Aorta (tissue), 5 donors: ENCODE measurements around the gene ETV3. TPM values are rescaled to one million over a fixed set of nuclear protein-coding genes. Genes with fewer than 3 reads are reported as not detected.
A peak's percentile ranks its signal among the peaks of the same experiment; 100 is the strongest.

Experiments used
- ATAC-seq: fragments of 200-7000 bp; cut with Tn5 transposase; one replicate; pipeline ENCODE4 v1.9.1; 2022; ENCODE audit warnings: moderate library complexity; ENCODE audit not compliant: low FRiP score
- DNase-seq, 2 donors: peaks; one replicate each; pipeline ENCODE4 v3.0.0-alpha.2; 2020
- H3K27ac ChIP-seq, 2 donors: one replicate each; pipeline ENCODE4 v1.5.1; 2013; ENCODE audit warnings: low read length in 2 of 2, mild to moderate bottlenecking in 2 of 2, moderate library complexity in 2 of 2, control low read depth in 1 of 2, inconsistent platforms in 1 of 2, low read depth in 1 of 2
- H3K27me3 ChIP-seq, 2 donors: one replicate each; pipeline ENCODE4 v1.6.1; 2013; ENCODE audit warnings: control low read depth in 1 of 2, low read length in 1 of 2, mild to moderate bottlenecking in 1 of 2, moderate library complexity in 1 of 2; ENCODE audit not compliant: insufficient read depth in 2 of 2, control insufficient read depth in 1 of 2
- H3K36me3 ChIP-seq, 2 donors: one replicate each; pipeline ENCODE4 v1.6.1; 2013; ENCODE audit warnings: control low read depth in 1 of 2, low read length in 1 of 2, mild to moderate bottlenecking in 1 of 2; ENCODE audit not compliant: insufficient read depth in 2 of 2, control insufficient read depth in 1 of 2
- H3K4me1 ChIP-seq, 2 donors: one replicate each; pipeline ENCODE4 v1.6.1; 2013; ENCODE audit warnings: low read length in 2 of 2, control low read depth in 1 of 2, mild to moderate bottlenecking in 1 of 2, moderate library complexity in 1 of 2; ENCODE audit not compliant: insufficient read depth in 2 of 2, control insufficient read depth in 1 of 2
- H3K4me3 ChIP-seq, 2 donors: one replicate each; pipeline ENCODE4 v1.5.1; 2013; ENCODE audit warnings: low read length in 2 of 2, control low read depth in 1 of 2, mild to moderate bottlenecking in 1 of 2
- H3K9me3 ChIP-seq: one replicate; pipeline ENCODE4 v1.6.1; 2013; ENCODE audit warnings: mild to moderate bottlenecking, low read length; ENCODE audit not compliant: control insufficient read depth
- WGBS, 2 donors: extraction: QIAGEN DNeasy Blood & Tissue Kit; methylation state at CpG; one replicate each; pipeline ENCODE4 v1.1.7; 2013; 5-methylcytosine and 5-hydroxymethylcytosine counted together
- intact Hi-C, 2 donors: fragments of 100-400 bp; cut with DNase I; formaldehyde crosslinking; loops; one replicate each; pipeline versions ENCODE4 v1.14.2 to v1.15.0; 2022
- polyA plus RNA-seq, 2 donors: library from polyadenylated mRNA; stranded (reverse); fragments of 200-250 nt; gene quantifications; one replicate each; pipeline ENCODE4 v1.2.3, GENCODE V29; 2013
- total RNA-seq, 2 donors: library from RNA; stranded (reverse); fragmentation: NEBNext Ultra II Directional; extraction: Animal tissue kit (Norgen Biotek cat#: 25700); gene quantifications; one replicate each; pipeline ENCODE4 v1.2.1, GENCODE V29; 2021
- donor health status: healthy with polysubstance abuse.
- donor health status: Bipolar disorder and iron deficiency.
- donor health status: DM: no; HTN: no; CAD: no.
- donor health status: DM: no; HTN: no; CAD: no.
- donor health status: DM: yes; HTN: yes; CAD: no.

ETV3 gene
- total and polyA plus RNA-seq, 4 donors: 6.6 to 33.6 (median 22.2) TPM

DNA sequence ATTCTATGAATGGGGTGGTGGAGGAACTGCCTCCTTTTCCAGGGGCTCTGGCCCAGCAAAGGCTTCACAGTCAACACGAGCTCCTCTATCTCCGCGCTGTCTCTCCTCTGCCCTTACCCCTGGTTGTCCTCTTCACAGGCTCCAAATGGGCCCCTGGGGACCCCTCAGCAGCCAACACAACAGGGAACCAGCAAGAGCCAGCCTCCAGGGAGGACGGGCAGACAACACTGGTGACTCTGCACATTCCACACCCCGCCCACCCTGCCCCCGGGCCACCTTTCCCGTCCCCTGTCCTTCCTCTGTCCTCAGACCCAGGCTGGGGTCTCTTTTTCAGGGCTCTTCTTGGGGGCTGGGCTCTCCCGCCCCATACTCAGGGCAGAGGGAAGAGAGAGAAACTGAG is 17.5 kb upstream of the ETV3 start:
- H3K9me3 ChIP-seq: no peaks in the 10 kb centered on the region
- H3K4me1 ChIP-seq: no peaks in the 10 kb centered on the region
- WGBS, 2 donors: 10 to 15% methylated on average over 8 of the region's 8 CpGs
- intact Hi-C loops: loop anchor here (1.0 to 2.0 kb wide), 2 partner anchors 65 kb away; no protein-coding TSS in a partner anchor
- DNase-seq (no peak), ATAC-seq (peak; percentile 37)
- no peaks in the 10 kb centered on the region for H3K36me3 ChIP-seq
- H3K27ac ChIP-seq: no peak overlapping the region
- H3K27me3 ChIP-seq: no peaks in the 10 kb centered on the region
- H3K4me3 ChIP-seq: no peak overlapping the region

DNA sequence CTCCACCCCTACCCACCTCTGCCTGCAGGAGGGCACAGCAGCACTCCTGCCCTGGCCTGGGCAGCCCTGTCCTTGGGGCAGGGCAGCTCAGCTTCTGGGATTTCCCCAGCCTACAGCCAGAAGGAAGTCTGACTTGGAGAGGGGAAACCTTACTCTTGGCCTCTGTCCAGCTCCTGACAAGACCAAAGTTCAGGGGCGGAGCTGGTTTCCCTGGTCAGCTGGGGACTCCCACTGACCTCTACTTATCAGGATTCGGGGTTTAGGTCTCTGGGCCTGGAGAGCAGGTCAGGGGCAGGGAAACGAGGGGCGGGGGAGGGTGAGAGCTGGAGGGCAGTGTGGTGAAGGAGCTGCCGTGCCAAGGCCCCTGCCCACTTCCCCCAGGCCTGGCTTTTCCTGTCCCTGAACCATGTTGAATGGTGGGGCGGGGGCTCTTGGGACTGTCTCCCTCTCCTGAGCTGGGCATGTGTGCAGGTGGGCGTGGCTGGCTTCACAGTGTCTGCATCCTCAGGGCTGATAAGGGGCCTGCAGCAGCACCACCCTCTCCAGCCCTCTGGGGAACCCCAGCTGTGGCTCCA is 16.8 kb upstream of the ETV3 start:
- DNase-seq (peak in 1 of 2 donors; percentile 70), ATAC-seq (peak; percentile 70)
- 69 to 90% methylated on average over 3 to 7 of the region's 7 CpGs for WGBS, 2 donors
- H3K4me3 ChIP-seq: no peak overlapping the region
- H3K27ac ChIP-seq: no peak overlapping the region
- no peaks in the 10 kb centered on the region for H3K4me1 ChIP-seq
- H3K27me3 ChIP-seq: no peaks in the 10 kb centered on the region
- H3K36me3 ChIP-seq: no peaks in the 10 kb centered on the region
- no peaks in the 10 kb centered on the region for H3K9me3 ChIP-seq
- intact Hi-C loops: no loop called here

DNA sequence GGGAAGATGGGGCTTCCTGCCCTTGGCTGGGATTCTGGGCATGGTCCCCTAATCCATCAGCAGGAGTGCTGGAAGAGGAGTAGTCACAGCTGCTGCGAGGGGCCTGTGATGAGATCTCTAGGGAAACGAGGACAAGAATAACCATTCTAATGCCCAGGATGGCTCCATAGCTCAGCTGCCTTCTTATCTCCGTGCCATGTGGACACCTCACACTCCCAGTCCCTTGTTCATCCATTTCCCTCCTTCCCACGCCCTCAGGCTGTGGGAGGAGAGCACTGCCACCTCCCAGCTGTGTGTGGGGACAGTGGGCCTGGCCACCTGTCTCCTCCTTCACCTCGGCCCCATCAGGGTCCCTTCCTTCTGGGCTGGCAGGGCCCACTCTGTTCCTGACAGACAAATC is 16.1 kb upstream of the ETV3 start:
- Histone ChIP-seq H3K4me3 (no peak overlapping the region), H3K9me3 (no peaks in the 10 kb centered on the region), H3K27ac (no peak overlapping the region), H3K27me3 (no peaks in the 10 kb centered on the region), H3K4me1 (no peaks in the 10 kb centered on the region), H3K36me3 (no peaks in the 10 kb centered on the region)
- no peak for DNase-seq
- intact Hi-C loops: no loop called here
- no peak for ATAC-seq
- 90 to 97% methylated on average over 5 of the region's 5 CpGs for WGBS, 2 donors

- H3K27ac ChIP-seq: no peak overlapping the region
- no peak for ATAC-seq
- H3K4me3 ChIP-seq: no peak overlapping the region
- no peaks in the 10 kb centered on the region for H3K27me3 ChIP-seq
- no peaks in the 10 kb centered on the region for H3K4me1 ChIP-seq
- WGBS, 2 donors: 88 to 92% methylated on average over 1 of the region's 1 CpG
- intact Hi-C loops: no loop called here
- no peaks in the 10 kb centered on the region for H3K9me3 ChIP-seq
- no peak for DNase-seq
- H3K36me3 ChIP-seq: no peaks in the 10 kb centered on the region
These were observed 15.6 kb upstream of the ETV3 start for GRCh38 chr1:157153746-157154145.

GRCh38 chr1:157152510-157152909 is 14.3 kb upstream of the ETV3 start:
- ATAC-seq (no peak), DNase-seq (no peak)
- Histone ChIP-seq H3K4me1 (no peaks in the 10 kb centered on the region), H3K27ac (no peak overlapping the region), H3K36me3 (no peaks in the 10 kb centered on the region), H3K27me3 (no peaks in the 10 kb centered on the region), H3K4me3 (no peak overlapping the region), H3K9me3 (no peaks in the 10 kb centered on the region)
- WGBS, 2 donors: 89 to 93% methylated on average over 2 of the region's 2 CpGs
- intact Hi-C loops: no loop called here

DNA sequence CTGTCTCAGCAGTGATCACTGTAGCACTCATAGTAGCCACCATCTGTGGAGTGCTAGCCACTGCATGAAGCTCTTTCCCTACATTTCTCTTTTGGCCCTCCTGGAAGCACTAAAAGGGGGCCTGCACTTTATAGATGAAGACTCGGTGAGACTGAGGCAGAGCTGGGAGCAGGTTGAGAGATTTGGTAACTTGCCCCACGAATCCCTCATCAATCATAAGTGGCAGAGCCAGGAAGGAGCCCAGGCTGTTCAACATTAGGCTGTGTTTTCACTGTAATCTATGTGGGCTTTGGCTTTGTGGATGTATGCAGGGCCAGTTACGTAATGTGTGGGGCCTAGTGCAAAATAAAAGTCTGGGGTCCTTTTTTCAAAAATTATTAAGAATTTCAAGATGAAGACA is 13.3 kb upstream of the ETV3 start:
- H3K27ac ChIP-seq: no peak overlapping the region
- DNase-seq: no peak
- no peaks in the 10 kb centered on the region for H3K27me3 ChIP-seq
- no peaks in the 10 kb centered on the region for H3K4me1 ChIP-seq
- intact Hi-C loops: no loop called here
- no peaks in the 10 kb centered on the region for H3K36me3 ChIP-seq
- no peaks in the 10 kb centered on the region for H3K9me3 ChIP-seq
- no peak for ATAC-seq
- H3K4me3 ChIP-seq: no peak overlapping the region
- 52 to 53% methylated on average over 3 of the region's 3 CpGs for WGBS, 2 donors

- ATAC-seq: no peak
- intact Hi-C loops: no loop called here
- no peak for DNase-seq
These were observed 12.9 kb upstream of the ETV3 start for GRCh38 chr1:157151073-157151472.

GRCh38 chr1:157150631-157151030 is 12.4 kb upstream of the ETV3 start:
- 88% methylated on average over 6 of the region's 6 CpGs for WGBS, 2 donors
- intact Hi-C loops: no loop called here
- Histone ChIP-seq H3K36me3 (no peaks in the 10 kb centered on the region), H3K4me3 (no peak overlapping the region), H3K27ac (no peak overlapping the region), H3K27me3 (no peaks in the 10 kb centered on the region), H3K9me3 (no peaks in the 10 kb centered on the region), H3K4me1 (no peaks in the 10 kb centered on the region)
- ATAC-seq: no peak
- no peak for DNase-seq

More at GRCh38 chr1:157151073-157151472, 12.9 kb upstream of the ETV3 start:
- 91 to 100% methylated on average over 3 of the region's 3 CpGs for WGBS, 2 donors
- Histone ChIP-seq H3K4me3 (no peak overlapping the region), H3K4me1 (no peaks in the 10 kb centered on the region), H3K27ac (no peak overlapping the region), H3K27me3 (no peaks in the 10 kb centered on the region), H3K9me3 (no peaks in the 10 kb centered on the region), H3K36me3 (no peaks in the 10 kb centered on the region)

DNA sequence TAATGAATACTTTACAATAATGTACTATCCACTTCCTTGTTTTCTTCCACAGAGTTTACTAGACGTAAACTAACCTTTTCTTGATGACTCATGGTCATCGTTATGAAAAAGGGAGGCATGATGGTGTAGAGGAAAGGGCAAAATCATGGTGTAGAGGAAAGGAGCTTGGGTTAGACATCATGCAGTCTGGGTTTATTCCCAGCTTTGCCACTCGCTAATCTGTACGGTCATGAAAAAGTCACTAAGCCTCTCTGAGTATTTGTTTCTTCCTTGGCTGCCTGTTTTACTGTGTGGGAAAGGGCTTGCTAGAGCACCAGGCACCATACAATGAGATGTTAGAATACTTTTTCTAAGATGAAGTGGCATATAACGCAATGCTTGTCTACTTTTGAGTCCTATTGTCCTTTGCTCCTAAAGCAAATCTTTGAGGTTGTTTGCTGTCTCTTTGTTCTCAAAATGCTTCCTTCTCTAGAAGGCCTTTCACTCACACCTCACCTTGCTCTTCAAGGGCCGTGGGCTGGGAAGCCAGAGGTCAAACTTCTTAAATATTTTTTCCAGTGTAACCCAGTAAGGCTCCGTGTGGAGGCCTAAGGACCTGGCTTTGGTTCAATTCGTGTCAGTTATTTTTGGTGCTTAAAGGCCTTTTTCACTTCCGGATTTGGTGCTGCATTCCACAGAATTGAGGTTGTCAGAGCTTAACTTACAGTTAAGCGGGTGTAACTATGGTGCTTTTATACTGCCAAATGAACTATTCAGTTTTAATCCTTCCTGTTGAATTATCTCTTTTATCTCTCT is 9.9 kb upstream of the ETV3 start:
- intact Hi-C loops: no loop called here
- H3K36me3 ChIP-seq: no peaks in the 10 kb centered on the region
- ATAC-seq (no peak), DNase-seq (no peak)
- H3K4me3 ChIP-seq: no peak overlapping the region
- peaks cover 0 to 2% of the 10 kb centered on the region in 2 donors for H3K27me3 ChIP-seq
- WGBS, 2 donors: 48 to 51% methylated on average over 10 of the region's 10 CpGs
- H3K27ac ChIP-seq: no peak overlapping the region
- no peaks in the 10 kb centered on the region for H3K9me3 ChIP-seq
- H3K4me1 ChIP-seq: no peaks in the 10 kb centered on the region
